DOHH2 (cell line): Measurements from ENCODE around the gene ATP11A.

Experiments used
- H3F3A ChIP-seq: fragments of 200-600 bp; sonication (generic), shearing (Covaris generic); 2 replicates; pipeline ENCODE4 v1.6.0; 2016; ENCODE audit warnings: antibody characterized with exemption, mild to moderate bottlenecking; ENCODE audit not compliant: control insufficient read depth, insufficient read depth
- H3K27ac ChIP-seq: fragments of 200-600 bp; sonication (generic); 2 replicates; pipeline ENCODE4 v1.5.1; 2014; ENCODE audit warnings: low read depth, mild to moderate bottlenecking, low read length, moderate library complexity
- H3K27me3 ChIP-seq: fragments of 200-600 bp; sonication (generic); 2 replicates; pipeline ENCODE4 v1.6.1; 2014; ENCODE audit warnings: mild to moderate bottlenecking, low read length, mixed read lengths; ENCODE audit not compliant: control insufficient read depth
- H3K36me3 ChIP-seq: fragments of 200-600 bp; sonication (generic); 2 replicates; pipeline ENCODE4 v1.6.1; 2014; ENCODE audit warnings: mild to moderate bottlenecking, low read length, moderate library complexity, mixed read lengths; ENCODE audit not compliant: control insufficient read depth
- H3K4me1 ChIP-seq: fragments of 200-600 bp; sonication (generic); 2 replicates; pipeline ENCODE4 v1.6.1; 2014; ENCODE audit warnings: mild to moderate bottlenecking, low read length, mixed read lengths; ENCODE audit not compliant: control insufficient read depth
- H3K4me2 ChIP-seq: fragments of 200-600 bp; sonication (generic); 2 replicates; pipeline ENCODE4 v1.6.0; 2014; ENCODE audit warnings: mild to moderate bottlenecking, low read length, moderate library complexity
- H3K4me3 ChIP-seq: fragments of 200-600 bp; sonication (generic); 2 replicates; pipeline ENCODE4 v1.5.1; 2014; ENCODE audit warnings: mild to moderate bottlenecking, low read length, mixed read lengths
- H3K79me2 ChIP-seq: fragments of 200-600 bp; sonication (generic); 2 replicates; pipeline ENCODE4 v1.6.1; 2014; ENCODE audit warnings: mild to moderate bottlenecking, low read length, mixed read lengths; ENCODE audit not compliant: control insufficient read depth
- H3K9me2 ChIP-seq: fragments of 200-600 bp; sonication (generic); replicated peaks from 2 replicates; pipeline ENCODE4 v1.6.1; 2014; ENCODE audit warnings: mild to moderate bottlenecking, low read length, mixed read lengths; ENCODE audit not compliant: control insufficient read depth
- H3K9me3 ChIP-seq: fragments of 200-600 bp; sonication (generic); 2 replicates; pipeline ENCODE4 v1.6.1; 2014; ENCODE audit warnings: antibody characterized with exemption, low read length, mixed read lengths; ENCODE audit not compliant: control insufficient read depth, insufficient read depth
- H4K20me1 ChIP-seq: fragments of 200-600 bp; sonication (generic); 2 replicates; pipeline ENCODE4 v1.6.0; 2014; ENCODE audit warnings: low read depth, mild to moderate bottlenecking, antibody characterized with exemption, low read length, moderate library complexity; ENCODE audit not compliant: control insufficient read depth, insufficient read depth
- EZH2phosphoT487 ChIP-seq: fragments of 200-600 bp; sonication (generic); IDR thresholded peaks from 2 replicates; pipeline ENCODE4 v1.6.1; 2017; ENCODE audit warnings: borderline replicate concordance, mild to moderate bottlenecking, antibody characterized with exemption, low read length, moderate library complexity, mixed read lengths
- TF ChIP-seq, protein P1 (sequence below): fragments of 200-600 bp; sonication (generic); IDR thresholded peaks from one replicate; pipeline ENCODE4 v1.5.1; 2014; ENCODE audit warnings: antibody characterized with exemption, mild to moderate bottlenecking, low read depth, low read length; ENCODE audit not compliant: poor library complexity, severe bottlenecking

The ATP11A gene

GRCh38 chr13:112826565-112826964 lies 136.7 kb downstream of the ATP11A start:
- Histone ChIP-seq H3K4me2 (no peak overlapping the region), H3K9me2 (no peaks in the 10 kb centered on the region), H3K4me3 (no peak overlapping the region), H3K4me1 (no peaks in the 10 kb centered on the region), H4K20me1 (no peaks in the 10 kb centered on the region), H3K27ac (no peak overlapping the region), H3K9me3 (no peaks in the 10 kb centered on the region), H3F3A (no peaks in the 10 kb centered on the region), H3K36me3 (peaks cover 20% of the 10 kb centered on the region), H3K27me3 (no peaks in the 10 kb centered on the region), H3K79me2 (no peaks in the 10 kb centered on the region)
- TF ChIP-seq, protein P1, sequence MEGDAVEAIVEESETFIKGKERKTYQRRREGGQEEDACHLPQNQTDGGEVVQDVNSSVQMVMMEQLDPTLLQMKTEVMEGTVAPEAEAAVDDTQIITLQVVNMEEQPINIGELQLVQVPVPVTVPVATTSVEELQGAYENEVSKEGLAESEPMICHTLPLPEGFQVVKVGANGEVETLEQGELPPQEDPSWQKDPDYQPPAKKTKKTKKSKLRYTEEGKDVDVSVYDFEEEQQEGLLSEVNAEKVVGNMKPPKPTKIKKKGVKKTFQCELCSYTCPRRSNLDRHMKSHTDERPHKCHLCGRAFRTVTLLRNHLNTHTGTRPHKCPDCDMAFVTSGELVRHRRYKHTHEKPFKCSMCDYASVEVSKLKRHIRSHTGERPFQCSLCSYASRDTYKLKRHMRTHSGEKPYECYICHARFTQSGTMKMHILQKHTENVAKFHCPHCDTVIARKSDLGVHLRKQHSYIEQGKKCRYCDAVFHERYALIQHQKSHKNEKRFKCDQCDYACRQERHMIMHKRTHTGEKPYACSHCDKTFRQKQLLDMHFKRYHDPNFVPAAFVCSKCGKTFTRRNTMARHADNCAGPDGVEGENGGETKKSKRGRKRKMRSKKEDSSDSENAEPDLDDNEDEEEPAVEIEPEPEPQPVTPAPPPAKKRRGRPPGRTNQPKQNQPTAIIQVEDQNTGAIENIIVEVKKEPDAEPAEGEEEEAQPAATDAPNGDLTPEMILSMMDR, result no peak
- TF ChIP-seq EZH2phosphoT487, result no peak

DNA sequence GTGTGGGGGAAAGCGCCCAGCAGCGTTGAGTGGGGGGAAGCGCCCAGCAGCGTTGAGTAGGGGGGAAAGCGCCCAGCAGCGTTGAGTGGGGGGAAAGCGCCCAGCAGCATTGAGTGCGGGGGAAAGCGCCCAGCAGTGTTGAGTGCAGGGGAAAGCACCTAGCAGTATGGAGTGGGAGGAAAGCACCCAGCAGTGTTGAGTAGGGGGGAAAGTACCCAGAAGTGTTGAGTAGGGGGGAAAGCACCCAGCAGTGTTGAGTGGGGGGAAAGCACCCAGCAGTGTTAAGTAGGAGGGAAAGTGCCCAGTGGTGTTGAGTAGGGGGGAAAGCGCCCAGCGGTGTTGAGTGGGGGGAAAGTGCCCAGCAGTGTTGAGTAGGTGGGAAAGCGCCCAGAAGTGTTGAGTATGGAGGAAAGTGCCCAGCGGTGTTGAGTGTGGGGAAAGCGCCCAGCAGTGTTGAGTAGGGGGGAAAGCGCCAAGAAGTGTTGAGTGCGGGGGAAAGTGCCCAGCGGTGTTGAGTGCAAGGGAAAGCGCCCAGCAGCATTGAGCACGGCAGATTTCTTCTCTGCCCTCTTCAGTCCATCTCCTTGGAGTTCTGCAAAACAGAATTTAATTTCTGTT lies 138.4 kb downstream of the ATP11A start:
- H3K9me3 ChIP-seq, result no peaks in the 10 kb centered on the region
- H4K20me1 ChIP-seq, result no peaks in the 10 kb centered on the region
- no peak overlapping the region for H3K4me2 ChIP-seq
- H3K4me3 ChIP-seq, result no peak overlapping the region
- H3K79me2 ChIP-seq, result no peaks in the 10 kb centered on the region
- peaks cover 34% of the 10 kb centered on the region for H3K36me3 ChIP-seq
- no peak for TF ChIP-seq EZH2phosphoT487
- TF ChIP-seq, protein P1, result no peak
- H3K27ac ChIP-seq, result no peak overlapping the region
- no peaks in the 10 kb centered on the region for H3K27me3 ChIP-seq
- H3K9me2 ChIP-seq, result no peaks in the 10 kb centered on the region
- no peaks in the 10 kb centered on the region for H3K4me1 ChIP-seq
- H3F3A ChIP-seq, result no peaks in the 10 kb centered on the region

DNA sequence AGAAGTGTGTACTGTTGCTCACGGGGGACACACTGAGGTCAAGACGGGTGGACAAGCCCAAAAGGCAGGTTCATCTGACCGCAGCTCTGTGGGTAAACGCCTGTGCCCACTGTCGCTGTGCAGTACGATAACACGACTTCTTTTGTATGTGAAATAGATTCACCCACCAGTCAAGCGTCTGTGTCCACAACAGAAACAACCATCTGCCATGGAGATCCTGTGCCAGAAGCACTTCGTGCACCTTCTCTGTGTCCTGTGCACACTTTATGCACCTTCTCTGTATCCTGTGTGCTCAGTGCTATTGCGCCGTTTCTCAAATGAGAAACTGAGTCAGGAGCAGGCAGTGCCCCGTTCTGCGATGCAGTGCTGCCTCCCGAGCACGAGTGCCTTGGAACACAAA lies 138.9 kb downstream of the ATP11A start:
- no peaks in the 10 kb centered on the region for H3K4me1 ChIP-seq
- H3K4me3 ChIP-seq, result no peak overlapping the region
- H3K27ac ChIP-seq, result no peak overlapping the region
- H3K79me2 ChIP-seq, result no peaks in the 10 kb centered on the region
- no peaks in the 10 kb centered on the region for H3K9me3 ChIP-seq
- H3F3A ChIP-seq, result no peaks in the 10 kb centered on the region
- H4K20me1 ChIP-seq, result no peaks in the 10 kb centered on the region
- H3K4me2 ChIP-seq, result no peak overlapping the region
- no peaks in the 10 kb centered on the region for H3K27me3 ChIP-seq
- H3K9me2 ChIP-seq, result no peaks in the 10 kb centered on the region
- peaks cover 34% of the 10 kb centered on the region for H3K36me3 ChIP-seq
- TF ChIP-seq, protein P1, result no peak
- no peak for TF ChIP-seq EZH2phosphoT487
